ENCODE measurements around the gene HCFC2.

The HCFC2 gene

GRCh38 chr12:104134882-104135281 lies 70.6 kb downstream of the HCFC2 start:
- CTCF ChIA-PET, result no interaction called here
- no peak for DNase-seq (ENCODE audit: low spot score)
- H3K27ac ChIP-seq, result no peak overlapping the region
- TF ChIP-seq, protein P1, sequence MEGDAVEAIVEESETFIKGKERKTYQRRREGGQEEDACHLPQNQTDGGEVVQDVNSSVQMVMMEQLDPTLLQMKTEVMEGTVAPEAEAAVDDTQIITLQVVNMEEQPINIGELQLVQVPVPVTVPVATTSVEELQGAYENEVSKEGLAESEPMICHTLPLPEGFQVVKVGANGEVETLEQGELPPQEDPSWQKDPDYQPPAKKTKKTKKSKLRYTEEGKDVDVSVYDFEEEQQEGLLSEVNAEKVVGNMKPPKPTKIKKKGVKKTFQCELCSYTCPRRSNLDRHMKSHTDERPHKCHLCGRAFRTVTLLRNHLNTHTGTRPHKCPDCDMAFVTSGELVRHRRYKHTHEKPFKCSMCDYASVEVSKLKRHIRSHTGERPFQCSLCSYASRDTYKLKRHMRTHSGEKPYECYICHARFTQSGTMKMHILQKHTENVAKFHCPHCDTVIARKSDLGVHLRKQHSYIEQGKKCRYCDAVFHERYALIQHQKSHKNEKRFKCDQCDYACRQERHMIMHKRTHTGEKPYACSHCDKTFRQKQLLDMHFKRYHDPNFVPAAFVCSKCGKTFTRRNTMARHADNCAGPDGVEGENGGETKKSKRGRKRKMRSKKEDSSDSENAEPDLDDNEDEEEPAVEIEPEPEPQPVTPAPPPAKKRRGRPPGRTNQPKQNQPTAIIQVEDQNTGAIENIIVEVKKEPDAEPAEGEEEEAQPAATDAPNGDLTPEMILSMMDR (conservative IDR thresholded peaks at IDR 0.05; ENCODE audit: low read depth), result no peak
- POLR2A ChIA-PET (ENCODE audit: low non-redundant PET), result no interaction called here

DNA sequence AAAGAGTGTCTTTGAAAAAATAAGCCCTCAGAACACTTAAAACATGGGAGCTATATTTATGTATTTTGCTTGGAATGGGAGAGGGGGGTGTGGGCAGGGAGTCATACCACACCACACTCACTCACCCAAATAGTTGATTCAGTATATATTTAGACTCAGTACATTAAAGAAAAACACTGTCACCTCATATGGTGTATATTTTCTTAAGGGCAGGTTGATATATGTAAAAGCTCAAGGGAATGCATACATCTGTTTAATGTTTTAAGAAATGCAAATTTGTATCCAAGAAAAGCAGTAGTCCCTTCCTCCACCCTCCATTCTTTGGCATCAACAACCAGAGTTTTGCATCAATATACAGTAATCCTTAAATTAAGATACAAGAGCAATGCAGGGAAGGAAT lies 72.2 kb downstream of the HCFC2 start:
- no peak overlapping the region for H3K27ac ChIP-seq
- POLR2A ChIA-PET (ENCODE audit: low non-redundant PET), result no interaction called here

DNA sequence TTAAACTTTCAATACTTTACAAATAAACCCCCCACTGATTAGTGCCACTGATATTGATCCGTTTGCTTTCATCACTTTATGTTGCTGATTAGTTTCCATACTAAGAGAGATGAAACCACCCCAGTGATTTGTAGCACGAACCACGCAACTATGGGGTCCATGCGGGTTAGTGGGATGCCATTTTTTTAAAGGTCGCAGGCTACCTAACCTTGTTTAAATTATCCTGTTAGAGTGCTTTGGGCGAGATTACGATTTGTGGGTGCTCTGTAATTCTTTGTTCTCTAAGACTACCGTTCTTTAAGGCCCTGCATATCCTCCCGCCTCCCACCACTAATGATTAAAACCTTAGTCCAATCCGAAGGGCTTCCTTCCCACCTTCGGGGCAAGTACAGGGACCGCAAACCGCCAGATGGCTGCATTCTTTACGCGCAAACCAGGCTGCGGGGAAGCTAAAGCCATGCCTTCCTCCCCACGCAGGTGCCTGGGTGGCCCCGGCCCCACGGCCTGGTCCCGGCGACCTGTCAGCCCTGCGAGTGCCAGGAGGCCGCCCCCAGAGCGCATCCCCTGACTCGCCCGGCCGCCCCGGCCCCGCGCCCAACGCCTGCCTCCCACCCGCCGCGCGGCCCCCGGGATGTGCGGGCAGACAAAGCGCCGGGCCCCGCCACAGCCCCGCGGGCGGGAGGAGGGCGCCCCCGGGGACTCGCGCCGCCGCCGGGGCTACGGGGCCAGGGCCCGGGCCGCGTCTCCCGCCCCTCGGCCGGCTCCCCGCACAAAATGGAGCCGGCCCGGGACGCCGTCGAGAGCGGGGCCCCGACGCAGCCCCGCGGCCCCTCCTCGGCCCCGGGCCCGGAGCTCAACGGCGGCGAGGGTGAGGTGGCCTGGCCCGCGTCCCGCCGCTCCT lies 72.9 kb downstream of the HCFC2 start:
- peak; percentile 42 for DNase-seq (ENCODE audit: low spot score)
- POLR2A ChIA-PET (ENCODE audit: low non-redundant PET), result no interaction called here

More for the DNA sequence above, 72.2 kb downstream of the HCFC2 start:
- TF ChIP-seq, protein P1 (conservative IDR thresholded peaks at IDR 0.05; ENCODE audit: low read depth), result no peak
- no peak for DNase-seq (ENCODE audit: low spot score)
- CTCF ChIA-PET, result interaction anchor here (1.8 kb wide), 1 partner anchor 28 kb away, joined by 6 read pairs; no protein-coding TSS in a partner anchor

DNA sequence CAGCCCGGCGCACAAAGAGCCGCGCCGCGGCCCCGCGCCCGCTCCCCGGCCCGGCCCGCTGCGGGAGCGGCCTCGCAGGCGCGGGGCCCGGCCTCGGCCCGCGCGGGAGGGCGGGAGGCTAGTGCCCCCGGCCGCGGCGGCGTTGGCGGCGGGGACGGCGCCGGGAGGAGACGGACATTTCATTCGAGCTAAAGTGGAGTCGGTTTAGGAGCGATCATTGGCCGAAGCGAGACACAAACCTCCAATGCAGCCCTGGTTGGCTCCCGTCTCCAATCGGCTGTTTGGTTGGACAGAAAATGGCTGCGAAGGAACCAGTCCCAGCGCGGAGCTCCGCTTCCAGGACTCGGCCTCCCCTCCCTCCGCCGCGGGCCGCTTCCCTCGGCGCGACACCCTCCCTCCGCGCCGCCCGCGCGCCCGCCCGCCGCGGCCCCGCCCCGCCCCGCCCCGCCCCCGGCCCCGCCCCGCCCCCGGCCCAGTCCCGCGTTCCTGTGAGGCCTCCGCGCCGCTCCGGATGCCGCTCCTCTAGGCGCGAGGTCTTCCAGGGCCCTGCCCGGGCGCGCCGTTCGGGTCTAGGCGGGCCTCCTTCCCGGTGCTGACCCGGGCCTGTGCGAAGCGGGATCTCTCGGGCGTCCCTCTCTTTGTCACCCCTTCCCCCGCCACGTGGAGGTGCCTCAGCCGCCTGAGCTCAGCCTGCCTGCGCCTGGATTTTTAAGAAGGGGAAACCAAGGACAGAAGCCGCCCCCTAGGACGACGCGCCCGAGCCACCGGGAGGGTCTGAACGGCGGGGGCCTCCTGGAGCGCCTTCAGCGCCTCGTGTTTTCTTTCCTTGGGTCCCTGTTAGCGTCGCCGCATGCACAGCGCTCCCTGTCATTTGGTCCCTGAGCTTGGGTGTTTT lies 73.8 kb downstream of the HCFC2 start, which contains the start of gene NFYB:
TSS of gene NFYB (minus strand) at position 309 of the 895 bp plus-strand sequence. CDS start 2,757 bp downstream, outside the sequence.
- peak; percentile 97 for DNase-seq (ENCODE audit: low spot score)
- ChIA-PET CTCF (interaction anchor here (0.5 to 1.8 kb wide), 2 partner anchors 29 to 306 kb away, joined by 4 to 6 read pairs; no protein-coding TSS in a partner anchor), POLR2A (ENCODE audit: low non-redundant PET) (interaction anchor here (0.6 kb wide), 1 partner anchor 34 kb away, joined by 4 read pairs; no protein-coding TSS in a partner anchor)
- peak within 1 kb of the TSS; percentile 98 for H3K27ac ChIP-seq
- TF ChIP-seq, protein P1 (conservative IDR thresholded peaks at IDR 0.05; ENCODE audit: low read depth), result no peak

More for the DNA sequence above, 72.9 kb downstream of the HCFC2 start:
- peak overlapping the region; percentile 98 for H3K27ac ChIP-seq
- CTCF ChIA-PET, result interaction anchor here (1.8 kb wide), 1 partner anchor 28 kb away, joined by 6 read pairs; no protein-coding TSS in a partner anchor
- TF ChIP-seq, protein P1 (conservative IDR thresholded peaks at IDR 0.05; ENCODE audit: low read depth), result no peak

DNA sequence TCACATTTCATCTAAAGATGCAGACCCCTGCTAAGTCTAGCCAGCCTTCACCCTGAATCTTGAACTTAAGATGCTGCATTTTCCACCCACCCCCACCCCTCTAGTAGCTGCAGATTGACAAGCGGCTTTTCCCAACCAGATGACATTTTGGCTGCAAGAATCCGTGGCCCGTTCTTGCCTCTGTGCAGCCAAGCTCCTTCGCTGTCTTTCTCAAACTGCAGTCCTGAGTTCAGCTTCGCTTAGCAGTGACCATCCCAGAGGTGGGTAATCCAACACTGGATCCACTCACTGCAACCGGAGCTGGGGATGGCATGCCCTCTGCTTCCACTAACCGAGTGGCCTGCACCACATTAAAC lies 74.4 kb downstream of the HCFC2 start:
- CTCF ChIA-PET, result interaction anchor here (0.5 to 0.6 kb wide), 2 partner anchors 206 to 306 kb away, joined by 3 to 4 read pairs; no protein-coding TSS in a partner anchor
- POLR2A ChIA-PET (ENCODE audit: low non-redundant PET), result no interaction called here
- no peak for DNase-seq (ENCODE audit: low spot score)
- peak overlapping the region; percentile 98 for H3K27ac ChIP-seq
- TF ChIP-seq, protein P1 (conservative IDR thresholded peaks at IDR 0.05; ENCODE audit: low read depth), result no peak

GRCh38 chr12:104142543-104142942 lies 78.2 kb downstream of the HCFC2 start:
- TF ChIP-seq, protein P1 (conservative IDR thresholded peaks at IDR 0.05; ENCODE audit: low read depth), result no peak
- no peak for DNase-seq (ENCODE audit: low spot score)
- no peak overlapping the region for H3K27ac ChIP-seq
- ChIA-PET POLR2A (ENCODE audit: low non-redundant PET) (no interaction called here), CTCF (no interaction called here)
